PC-3 (cell line): ENCODE results near the gene PPY. TPM values are rescaled to one million over a fixed set of nuclear protein-coding genes. Genes with fewer than 3 reads are reported as not detected.

Experiments used
- ATAC-seq: fragments of 200-7000 bp; cut with Tn5 transposase; 2 replicates; pipeline ENCODE4 v1.9.1; 2020; ENCODE audit warnings: mild to moderate bottlenecking, moderate library complexity
- BruUV-seq: library from RNA; stranded (reverse); fragments of 400-500 nt; replicated peaks from 2 replicates; lab custom pipeline; 2021; lab: Mats Ljungman, UMichigan
- CTCF ChIA-PET: fragments of 300-600 bp; sonication (Branson Sonifier 250); formaldehyde crosslinking; loops from one replicate; lab custom pipeline; 2022; ENCODE audit warnings: antibody characterized with exemption; lab: Charles Lee
- POLR2A ChIA-PET: fragments of 300-600 bp; sonication (Branson Sonifier 250); formaldehyde crosslinking; loops from one replicate; lab custom pipeline; 2022; ENCODE audit warnings: antibody characterized with exemption; ENCODE audit not compliant: unreplicated experiment; lab: Charles Lee
- DNase-seq: peaks from one replicate; pipeline ENCODE4 v3.0.0-alpha.2; 2015
- H2AFZ ChIP-seq: fragments of 300-600 bp; sonication (generic); 2 replicates; pipeline ENCODE4 v1.6.0; 2016; ENCODE audit warnings: antibody characterized with exemption, low read length
- H3F3A ChIP-seq: fragments of 300-600 bp; sonication (generic); one replicate; pipeline ENCODE4 v1.6.0; 2017; ENCODE audit warnings: antibody characterized with exemption, low read length, control low read depth, mild to moderate bottlenecking; ENCODE audit not compliant: unreplicated experiment
- H3K27ac ChIP-seq: fragments of 300-600 bp; sonication (generic); 2 replicates; pipeline ENCODE4 v1.5.1; 2016; ENCODE audit warnings: mild to moderate bottlenecking, low read length
- H3K27me3 ChIP-seq: fragments of 300-600 bp; sonication (generic); 2 replicates; pipeline ENCODE4 v1.6.1; 2016; ENCODE audit warnings: low read length, mixed read lengths
- H3K36me3 ChIP-seq: fragments of 300-600 bp; sonication (generic); 2 replicates; pipeline ENCODE4 v1.6.1; 2016; ENCODE audit warnings: low read depth, mixed run types, low read length, mixed read lengths
- H3K4me1 ChIP-seq: fragments of 300-600 bp; sonication (generic); 2 replicates; pipeline ENCODE4 v1.5.1; 2016; ENCODE audit warnings: low read length; ENCODE audit not compliant: insufficient read depth
- H3K4me2 ChIP-seq: fragments of 300-600 bp; sonication (generic); 2 replicates; pipeline ENCODE4 v1.6.0; 2016; ENCODE audit warnings: low read length
- H3K4me3 ChIP-seq: fragments of 300-600 bp; sonication (generic); 2 replicates; pipeline ENCODE4 v1.5.1; 2016; ENCODE audit warnings: mild to moderate bottlenecking, low read length, mixed read lengths
- H3K79me2 ChIP-seq: fragments of 300-600 bp; sonication (generic); 2 replicates; pipeline ENCODE4 v1.6.1; 2017; ENCODE audit warnings: low read length, mixed read lengths
- H3K9ac ChIP-seq: fragments of 300-600 bp; sonication (generic); 2 replicates; pipeline ENCODE4 v1.6.0; 2016; ENCODE audit warnings: mild to moderate bottlenecking, low read length
- H3K9me2 ChIP-seq: fragments of 300-600 bp; sonication (generic); replicated peaks from 2 replicates; pipeline ENCODE4 v1.6.1; 2016; ENCODE audit warnings: mixed run types, low read length, mixed read lengths
- H3K9me3 ChIP-seq: fragments of 300-600 bp; sonication (generic); 2 replicates; pipeline ENCODE4 v1.6.1; 2016; ENCODE audit warnings: low read length, mixed read lengths
- H4K20me1 ChIP-seq: fragments of 300-600 bp; sonication (generic); 2 replicates; pipeline ENCODE4 v1.6.1; 2016; ENCODE audit warnings: low read length, mixed read lengths
- CTCF ChIP-seq: fragments of 300-600 bp; sonication (generic); conservative IDR thresholded peaks from 2 replicates; pipeline ENCODE4 v1.5.1; 2017; ENCODE audit warnings: antibody characterized with exemption, low read depth, mild to moderate bottlenecking, low read length
- EZH2 ChIP-seq: fragments of 300-600 bp; sonication (generic); IDR thresholded peaks from one replicate; pipeline ENCODE4 v1.6.1; 2017; ENCODE audit warnings: antibody characterized with exemption, mild to moderate bottlenecking, low read length; ENCODE audit not compliant: unreplicated experiment
- EZH2phosphoT487 ChIP-seq: fragments of 300-600 bp; sonication (generic); IDR thresholded peaks from 2 replicates; pipeline ENCODE4 v1.6.1; 2018; ENCODE audit warnings: mild to moderate bottlenecking, antibody characterized with exemption, low read length, borderline replicate concordance
- intact Hi-C: fragments of 100-400 bp; cut with micrococcal nuclease; formaldehyde crosslinking; loops from 2 replicates; pipeline ENCODE4 v1.9.0; 2023
- total RNA-seq: library from RNA; depleted of rRNA; stranded (reverse); fragments of >200 nt; gene quantifications from 2 replicates; pipeline ENCODE4 v1.2.3, GENCODE V29; 2014

The PPY gene
- total RNA-seq, 1 experiment from 2014 or later = not detected

DNA sequence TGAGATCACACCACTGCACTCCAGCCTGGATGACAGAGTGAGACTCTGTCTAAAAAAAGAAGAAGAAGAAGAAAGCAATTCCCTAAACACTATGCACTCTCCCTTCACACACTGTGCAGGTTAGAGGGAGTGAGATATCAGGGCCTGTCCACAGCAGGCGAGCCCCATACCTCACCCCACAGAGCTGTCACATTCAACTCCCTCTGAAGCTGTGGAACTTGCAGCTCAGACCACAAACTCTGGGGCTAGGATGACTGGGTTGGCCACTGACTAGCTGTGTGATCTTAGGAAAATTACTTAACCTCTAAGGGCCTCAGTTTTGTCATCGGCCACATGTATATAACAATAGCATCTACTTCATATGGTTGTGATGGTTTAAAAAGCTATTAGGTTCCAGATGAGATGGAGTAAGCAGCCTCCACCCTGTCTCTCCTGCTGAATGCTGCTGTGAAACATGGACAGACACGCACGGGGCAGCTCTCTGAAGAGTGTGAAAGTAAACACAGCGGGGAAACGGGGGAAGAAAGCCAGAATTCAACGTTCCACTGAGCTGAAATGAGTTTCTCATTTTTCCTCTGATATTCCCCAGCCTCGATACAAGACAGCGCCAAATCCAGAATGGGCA lies 25.1 kb upstream of the PPY start:
- H3K9me2 ChIP-seq = no peaks in the 10 kb centered on the region
- POLR2A ChIA-PET = no interaction called here
- no peaks in the 10 kb centered on the region for H3F3A ChIP-seq
- TF ChIP-seq CTCF = no peak
- TF ChIP-seq EZH2 = no peak
- no peak for TF ChIP-seq EZH2phosphoT487
- no peak overlapping the region for H3K9ac ChIP-seq
- H3K36me3 ChIP-seq = no peaks in the 10 kb centered on the region
- no peaks in the 10 kb centered on the region for H3K27me3 ChIP-seq
- peak overlapping the region; percentile 1; the same call in 1 of the 2 replicates for H2AFZ ChIP-seq
- no peaks in the 10 kb centered on the region for H4K20me1 ChIP-seq
- no TSS peak for BruUV-seq
- intact Hi-C loops = no loop called here
- H3K4me3 ChIP-seq = no peak overlapping the region
- no peak overlapping the region for H3K4me2 ChIP-seq
- CTCF ChIA-PET = interaction anchor here (0.5 kb wide), 1 partner anchor 436 kb away, joined by 3 read pairs; no protein-coding TSS in a partner anchor
- DNase-seq (no peak), ATAC-seq (no peak)
- no peaks in the 10 kb centered on the region for H3K79me2 ChIP-seq
- H3K9me3 ChIP-seq = no peaks in the 10 kb centered on the region
- no peak overlapping the region for H3K27ac ChIP-seq
- H3K4me1 ChIP-seq = no peaks in the 10 kb centered on the region

DNA sequence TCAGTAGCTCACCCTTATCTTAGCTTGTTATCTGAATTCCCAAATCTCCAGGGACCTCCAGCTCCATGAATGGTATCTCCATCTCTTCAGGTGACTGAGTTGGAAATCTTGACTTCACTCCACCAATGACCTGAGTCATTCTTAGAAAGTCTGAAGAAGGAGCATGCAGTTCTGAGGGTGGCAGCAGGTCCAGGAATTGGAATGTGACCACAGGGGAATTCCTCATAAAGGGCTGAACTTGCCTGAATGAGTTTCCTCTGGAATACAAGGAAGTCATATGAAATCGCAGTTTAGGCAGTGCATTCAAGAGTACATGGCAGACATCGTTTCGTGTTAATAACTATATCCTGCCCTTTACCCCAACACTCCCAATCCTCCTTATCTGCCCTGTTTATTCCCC lies 24.0 kb upstream of the PPY start:
- no peak overlapping the region for H2AFZ ChIP-seq
- no peak overlapping the region for H3K4me2 ChIP-seq
- H3K27me3 ChIP-seq = no peaks in the 10 kb centered on the region
- BruUV-seq = no TSS peak
- H3K9me3 ChIP-seq = no peaks in the 10 kb centered on the region
- H4K20me1 ChIP-seq = no peaks in the 10 kb centered on the region
- no peaks in the 10 kb centered on the region for H3K79me2 ChIP-seq
- no peak for ATAC-seq
- H3K9me2 ChIP-seq = no peaks in the 10 kb centered on the region
- H3K27ac ChIP-seq = no peak overlapping the region
- ChIA-PET POLR2A (no interaction called here), CTCF (no interaction called here)
- H3F3A ChIP-seq = no peaks in the 10 kb centered on the region
- DNase-seq = no peak
- TF ChIP-seq EZH2phosphoT487 (no peak), EZH2 (no peak), CTCF (no peak)
- intact Hi-C loops = no loop called here
- no peak overlapping the region for H3K4me3 ChIP-seq
- H3K36me3 ChIP-seq = no peaks in the 10 kb centered on the region
- no peak overlapping the region for H3K9ac ChIP-seq
- H3K4me1 ChIP-seq = no peaks in the 10 kb centered on the region

DNA sequence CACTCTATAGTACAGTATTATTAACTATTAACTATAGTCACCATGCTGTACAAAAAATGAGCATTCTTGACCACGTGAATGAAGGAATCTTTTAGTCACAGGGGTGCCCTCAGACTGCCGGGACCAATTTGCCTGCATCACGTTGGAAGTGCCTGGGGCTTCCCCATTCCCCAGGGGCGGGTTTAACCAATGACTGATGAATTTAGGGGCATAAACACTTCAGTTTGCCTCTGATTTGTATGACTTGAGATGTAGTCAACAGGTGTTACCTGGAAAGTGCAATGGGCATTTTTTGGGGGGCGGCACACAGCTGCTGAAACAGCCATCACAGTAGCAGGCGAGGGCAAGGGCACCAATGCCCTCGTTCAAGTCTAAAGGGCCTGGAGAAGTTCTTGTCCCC lies 20.2 kb upstream of the PPY start:
- ChIA-PET POLR2A (no interaction called here), CTCF (no interaction called here)
- Histone ChIP-seq H4K20me1 (no peaks in the 10 kb centered on the region), H3K36me3 (no peaks in the 10 kb centered on the region), H3K79me2 (no peaks in the 10 kb centered on the region), H3K9me3 (no peaks in the 10 kb centered on the region), H3K27me3 (no peaks in the 10 kb centered on the region), H3K4me2 (no peak overlapping the region), H3K9me2 (no peaks in the 10 kb centered on the region), H3K4me3 (no peak overlapping the region), H2AFZ (no peak overlapping the region), H3K27ac (no peak overlapping the region), H3F3A (no peaks in the 10 kb centered on the region), H3K9ac (no peak overlapping the region), H3K4me1 (no peaks in the 10 kb centered on the region)
- no peak for TF ChIP-seq EZH2
- no peak for TF ChIP-seq EZH2phosphoT487
- no peak for TF ChIP-seq CTCF
- DNase-seq = no peak
- BruUV-seq = no TSS peak
- intact Hi-C loops = no loop called here
- no peak for ATAC-seq
